Ectodermal cell (in vitro differentiated cells): Measurements from ENCODE around the gene TLR7.

ENCODE experiments used
- H3K27ac ChIP-seq: 2 replicates; pipeline ENCODE4 v1.7.0; 2013; ENCODE audit warnings: mild to moderate bottlenecking, low read depth, low read length; ENCODE audit not compliant: insufficient read depth, poor library complexity, severe bottlenecking
- H3K27me3 ChIP-seq: 2 replicates; pipeline ENCODE4 v1.7.0; 2013; ENCODE audit warnings: mild to moderate bottlenecking, low read length; ENCODE audit not compliant: insufficient read depth, control insufficient read depth, poor library complexity, severe bottlenecking
- H3K36me3 ChIP-seq: one replicate; pipeline ENCODE4 v1.7.0; 2013; ENCODE audit warnings: low read length; ENCODE audit not compliant: control insufficient read depth, insufficient read depth
- H3K4me1 ChIP-seq: one replicate; pipeline ENCODE4 v1.7.0; 2013; ENCODE audit warnings: low read length; ENCODE audit not compliant: control insufficient read depth, insufficient read depth
- H3K4me3 ChIP-seq: 2 replicates; pipeline ENCODE4 v1.7.0; 2013; ENCODE audit warnings: low read depth, low read length, control low read depth; ENCODE audit not compliant: insufficient read depth
- H3K9me3 ChIP-seq: 2 replicates; pipeline ENCODE4 v1.7.0; 2013; ENCODE audit warnings: mild to moderate bottlenecking, low read length, moderate library complexity; ENCODE audit not compliant: control insufficient read depth
- WGBS, 2 experiments: methylation state at CpG; one replicate each; pipeline ENCODE4 v1.1.7; 2013; ENCODE audit warnings: missing lambda C conversion rate in 2 of 2; 5-methylcytosine and 5-hydroxymethylcytosine counted together

Gene TLR7

GRCh38 chrX:12887767-12888166, 20.9 kb downstream of the TLR7 start:
- no peaks in the 10 kb centered on the region for H3K9me3 ChIP-seq
- H3K27me3 ChIP-seq = no peaks in the 10 kb centered on the region
- no peak overlapping the region for H3K27ac ChIP-seq
- 93 to 96% methylated on average over 3 of the region's 3 CpGs for WGBS, 2 experiments
- H3K4me1 ChIP-seq = no peaks in the 10 kb centered on the region
- no peak overlapping the region for H3K4me3 ChIP-seq
- H3K36me3 ChIP-seq = no peaks in the 10 kb centered on the region

- 92 to 94% methylated on average over 5 of the region's 5 CpGs for WGBS, 2 experiments
- H3K27me3 ChIP-seq = no peaks in the 10 kb centered on the region
- no peaks in the 10 kb centered on the region for H3K9me3 ChIP-seq
- H3K36me3 ChIP-seq = no peaks in the 10 kb centered on the region
- H3K4me3 ChIP-seq = no peak overlapping the region
- no peaks in the 10 kb centered on the region for H3K4me1 ChIP-seq
- no peak overlapping the region for H3K27ac ChIP-seq
These were observed 23.6 kb downstream of the TLR7 start for GRCh38 chrX:12890467-12890866.

- Histone ChIP-seq H3K9me3 (no peaks in the 10 kb centered on the region), H3K4me3 (no peak overlapping the region), H3K4me1 (no peaks in the 10 kb centered on the region), H3K27me3 (no peaks in the 10 kb centered on the region), H3K27ac (no peak overlapping the region), H3K36me3 (no peaks in the 10 kb centered on the region)
- 96 to 100% methylated on average over 2 to 3 of the region's 4 CpGs for WGBS, 2 experiments
These were observed 24.3 kb downstream of the TLR7 start for GRCh38 chrX:12891171-12891570.

- Histone ChIP-seq H3K4me3 (no peak overlapping the region), H3K9me3 (no peaks in the 10 kb centered on the region), H3K4me1 (no peaks in the 10 kb centered on the region), H3K27me3 (no peaks in the 10 kb centered on the region), H3K27ac (no peak overlapping the region), H3K36me3 (no peaks in the 10 kb centered on the region)
- WGBS, 2 experiments = 100% methylated on average over 1 of the region's 2 CpGs
These were observed 25.1 kb downstream of the TLR7 start for GRCh38 chrX:12891915-12892506.

GRCh38 chrX:12892716-12893115, 25.8 kb downstream of the TLR7 start:
- H3K27ac ChIP-seq = no peak overlapping the region
- H3K27me3 ChIP-seq = no peaks in the 10 kb centered on the region
- 98 to 99% methylated on average over 2 of the region's 2 CpGs for WGBS, 2 experiments
- no peaks in the 10 kb centered on the region for H3K4me1 ChIP-seq
- H3K36me3 ChIP-seq = no peaks in the 10 kb centered on the region
- H3K4me3 ChIP-seq = no peak overlapping the region
- H3K9me3 ChIP-seq = no peaks in the 10 kb centered on the region

- Histone ChIP-seq H3K27ac (no peak overlapping the region), H3K27me3 (no peaks in the 10 kb centered on the region), H3K9me3 (no peaks in the 10 kb centered on the region), H3K4me3 (no peak overlapping the region), H3K36me3 (no peaks in the 10 kb centered on the region), H3K4me1 (no peaks in the 10 kb centered on the region)
- 60 to 63% methylated on average over 8 to 10 of the region's 12 CpGs for WGBS, 2 experiments
These were observed 27.5 kb downstream of the TLR7 start for GRCh38 chrX:12894074-12895030.

GRCh38 chrX:12895866-12896265, 29.0 kb downstream of the TLR7 start:
- 82 to 84% methylated on average over 2 of the region's 2 CpGs for WGBS, 2 experiments
- H3K9me3 ChIP-seq = no peaks in the 10 kb centered on the region
- H3K4me3 ChIP-seq = no peak overlapping the region
- no peak overlapping the region for H3K27ac ChIP-seq
- H3K4me1 ChIP-seq = no peaks in the 10 kb centered on the region
- no peaks in the 10 kb centered on the region for H3K36me3 ChIP-seq
- no peaks in the 10 kb centered on the region for H3K27me3 ChIP-seq

- WGBS, 2 experiments = 90 to 94% methylated on average over 2 to 3 of the region's 4 CpGs
- Histone ChIP-seq H3K27me3 (no peaks in the 10 kb centered on the region), H3K9me3 (no peaks in the 10 kb centered on the region), H3K27ac (no peak overlapping the region), H3K4me1 (no peaks in the 10 kb centered on the region), H3K36me3 (no peaks in the 10 kb centered on the region), H3K4me3 (no peak overlapping the region)
These were observed 30.1 kb downstream of the TLR7 start for GRCh38 chrX:12896935-12897334.

GRCh38 chrX:12898073-12898472, 31.2 kb downstream of the TLR7 start:
- H3K4me1 ChIP-seq = no peaks in the 10 kb centered on the region
- H3K4me3 ChIP-seq = no peak overlapping the region
- H3K27ac ChIP-seq = no peak overlapping the region
- WGBS, 2 experiments = 95 to 97% methylated on average over 5 of the region's 5 CpGs
- no peaks in the 10 kb centered on the region for H3K27me3 ChIP-seq
- no peaks in the 10 kb centered on the region for H3K9me3 ChIP-seq
- H3K36me3 ChIP-seq = no peaks in the 10 kb centered on the region

GRCh38 chrX:12899506-12899905, 32.6 kb downstream of the TLR7 start:
- Histone ChIP-seq H3K36me3 (no peaks in the 10 kb centered on the region), H3K4me3 (no peak overlapping the region), H3K9me3 (no peaks in the 10 kb centered on the region), H3K27me3 (no peaks in the 10 kb centered on the region), H3K27ac (no peak overlapping the region), H3K4me1 (no peaks in the 10 kb centered on the region)
- WGBS, 2 experiments = 59 to 64% methylated on average over 7 of the region's 7 CpGs
